GM18511 (cell line): ENCODE results near the gene GUK1.

Experiments used
- ATAC-seq: cut with Tn5 transposase; IDR thresholded peaks from one replicate; pipeline ENCODE4 v1.9.1; 2021; ENCODE audit warnings: mild to moderate bottlenecking, moderate library complexity; ENCODE audit not compliant: unreplicated experiment

Gene GUK1

DNA sequence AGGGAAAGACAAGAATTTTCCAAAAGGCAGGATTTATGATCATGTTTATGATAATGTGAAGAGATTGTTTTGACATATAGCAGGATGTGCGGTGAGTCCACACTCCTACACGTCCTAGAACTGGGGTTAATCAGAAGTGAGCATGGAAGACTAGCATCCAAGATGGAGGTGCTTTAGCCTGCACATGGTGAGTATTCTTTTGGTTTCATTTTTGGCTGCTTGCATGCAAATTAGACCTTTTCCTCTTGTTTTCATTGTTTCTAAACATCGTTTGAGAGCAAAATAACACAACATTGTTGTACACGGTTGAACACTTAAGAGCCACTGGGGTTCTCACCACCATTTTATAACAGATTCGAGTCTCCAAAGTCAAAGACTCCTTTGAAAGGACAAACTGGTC lies 14.9 kb upstream of the GUK1 start:
- no peak for ATAC-seq

DNA sequence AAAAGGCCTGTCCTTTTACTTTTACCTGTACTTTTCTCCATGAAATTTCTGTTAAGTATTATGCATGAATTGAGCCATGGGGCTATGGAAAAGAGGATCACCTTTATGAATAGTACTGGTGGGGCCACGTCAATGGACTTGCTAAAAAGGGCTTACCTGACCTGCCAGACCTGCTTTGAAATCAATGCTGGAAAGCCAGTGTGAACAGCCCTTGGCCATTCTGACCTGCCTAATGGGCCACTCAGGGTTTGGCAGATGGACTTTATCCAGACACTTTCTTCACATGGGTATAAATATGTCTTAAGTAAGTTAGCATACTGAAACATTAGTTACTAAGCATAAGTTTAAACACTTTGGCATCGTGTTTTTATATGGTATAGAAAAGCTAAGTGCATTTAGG lies 8.3 kb upstream of the GUK1 start:
- no peak for ATAC-seq

DNA sequence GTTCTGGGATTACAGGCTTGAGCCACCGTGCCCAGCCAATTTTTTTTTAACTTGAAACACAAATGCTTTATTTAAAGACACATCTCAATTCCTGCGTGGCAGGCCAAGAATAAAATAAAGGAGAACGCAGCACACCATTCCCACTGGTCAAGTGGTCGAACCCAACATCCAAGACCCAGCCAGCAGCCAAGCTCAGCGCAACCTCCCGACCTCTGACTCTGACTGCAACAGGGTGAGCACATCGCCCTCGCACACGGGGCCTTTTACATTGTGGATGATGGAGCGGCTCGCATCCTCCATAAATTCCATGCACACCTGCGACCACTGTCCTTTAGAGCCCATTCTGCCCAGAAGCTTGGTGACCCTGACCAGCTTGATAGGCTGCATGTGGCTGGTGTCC lies 5.5 kb upstream of the GUK1 start:
- no peak for ATAC-seq

DNA sequence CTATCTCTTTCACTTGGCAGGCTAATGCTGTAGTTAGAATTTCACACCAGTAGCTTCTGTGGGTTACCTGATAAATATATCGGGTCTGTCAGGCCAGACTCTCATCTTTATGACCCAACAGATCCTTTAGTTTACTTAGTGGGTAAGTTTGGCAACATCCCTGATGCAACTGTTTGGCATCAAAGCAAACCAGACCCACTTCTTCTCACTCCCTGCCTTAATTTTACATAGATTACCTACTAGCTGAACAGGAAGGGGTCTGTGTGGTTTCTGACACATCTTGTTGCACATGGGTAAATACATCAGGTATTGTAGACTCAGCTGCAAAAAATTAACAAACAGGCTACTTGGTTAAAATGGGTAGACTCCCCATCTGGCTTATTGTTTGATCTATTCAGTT lies 3.2 kb upstream of the GUK1 start:
- ATAC-seq = no peak

DNA sequence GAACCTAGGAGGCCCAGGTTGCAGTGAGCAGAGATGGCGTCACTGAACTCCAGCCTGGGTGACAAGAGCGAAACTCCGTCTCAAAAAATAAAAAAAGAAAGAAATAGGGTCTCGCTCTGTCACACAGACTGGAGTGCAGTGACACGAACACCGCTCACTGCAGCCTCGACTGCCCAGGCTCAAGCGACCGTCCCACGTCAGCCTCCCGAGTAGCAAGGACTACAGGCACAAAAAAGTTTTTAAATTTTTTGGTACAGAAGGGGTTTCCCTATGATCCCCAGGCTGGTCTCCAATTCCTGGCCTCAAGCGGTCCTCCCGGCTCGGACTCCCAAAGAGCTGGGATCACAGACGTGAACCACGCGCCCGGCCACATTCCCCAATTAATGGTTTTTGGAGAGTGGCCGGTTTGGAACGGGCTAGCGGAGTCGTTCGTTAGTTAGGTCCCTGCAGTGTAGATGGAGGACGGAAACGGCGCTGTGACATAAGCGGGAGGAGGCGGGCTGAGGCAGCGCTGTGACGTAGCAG lies 611 bp upstream of the GUK1 start:
- no peak for ATAC-seq

DNA sequence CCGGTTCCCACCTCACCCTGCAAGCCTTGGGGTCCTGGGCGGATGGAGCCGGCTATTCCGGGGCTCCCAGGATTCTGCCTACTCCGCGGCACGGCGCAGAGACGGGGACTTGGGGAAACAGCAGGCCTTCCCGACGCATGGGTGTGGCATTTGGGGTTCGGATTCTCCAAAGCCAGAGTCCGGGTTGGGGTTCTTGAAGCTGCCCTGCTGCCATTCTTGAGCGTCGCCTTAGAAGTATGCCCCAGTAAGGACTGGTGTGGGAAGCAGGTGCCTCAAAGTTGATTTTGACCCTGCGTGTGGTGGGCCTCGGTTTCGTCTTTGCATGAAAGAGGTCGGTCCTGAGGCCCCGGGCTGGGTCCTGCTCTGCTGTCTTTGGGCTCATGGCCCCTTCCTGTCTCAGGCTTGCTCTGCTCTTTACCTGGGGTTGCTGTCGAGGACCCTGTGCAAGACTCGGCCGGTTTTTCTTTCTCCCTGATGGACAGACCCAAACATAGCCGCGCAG lies 696 bp downstream of the GUK1 start:
- no peak for ATAC-seq

DNA sequence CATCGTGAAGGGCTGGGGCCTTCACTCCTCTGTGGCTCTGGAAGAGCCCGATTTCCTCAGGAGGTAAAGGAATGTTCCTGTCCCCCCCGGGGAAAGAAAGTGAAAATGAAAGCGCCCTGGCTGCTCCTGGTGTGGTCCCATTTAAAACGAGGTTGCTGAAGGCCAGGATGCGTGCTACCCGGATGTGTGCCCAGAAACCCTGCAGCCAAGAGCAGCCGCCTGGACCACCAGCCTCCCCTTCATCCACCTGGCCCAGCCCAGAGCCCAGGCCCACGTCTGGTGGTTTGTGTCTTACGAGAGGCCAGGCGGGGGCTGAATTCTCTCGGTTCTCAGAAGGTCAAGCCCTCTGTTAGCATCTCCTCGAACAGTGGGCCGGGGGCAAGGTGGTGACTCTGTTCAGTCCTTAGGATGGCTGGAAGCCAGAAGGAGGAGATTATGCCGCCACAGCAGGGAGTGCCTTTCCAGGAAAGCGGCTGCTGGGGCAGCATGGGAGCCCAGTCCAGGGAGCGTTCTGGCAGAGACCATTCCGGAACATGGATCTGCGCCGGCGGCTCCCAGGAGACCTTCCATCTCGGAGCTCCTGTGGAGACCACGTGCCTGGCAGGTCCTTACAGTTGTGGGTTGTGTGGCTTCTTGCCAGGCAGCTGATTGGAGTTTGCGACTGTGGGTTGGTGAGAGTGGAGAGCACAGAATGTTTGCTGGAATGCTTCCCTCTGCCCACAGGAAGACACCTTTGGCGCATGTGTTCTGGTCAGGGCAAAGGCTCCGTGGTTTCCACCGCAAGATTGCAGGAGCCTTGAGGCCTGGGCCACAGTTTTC lies 1.4 kb downstream of the GUK1 start:
- ATAC-seq = no peak

DNA sequence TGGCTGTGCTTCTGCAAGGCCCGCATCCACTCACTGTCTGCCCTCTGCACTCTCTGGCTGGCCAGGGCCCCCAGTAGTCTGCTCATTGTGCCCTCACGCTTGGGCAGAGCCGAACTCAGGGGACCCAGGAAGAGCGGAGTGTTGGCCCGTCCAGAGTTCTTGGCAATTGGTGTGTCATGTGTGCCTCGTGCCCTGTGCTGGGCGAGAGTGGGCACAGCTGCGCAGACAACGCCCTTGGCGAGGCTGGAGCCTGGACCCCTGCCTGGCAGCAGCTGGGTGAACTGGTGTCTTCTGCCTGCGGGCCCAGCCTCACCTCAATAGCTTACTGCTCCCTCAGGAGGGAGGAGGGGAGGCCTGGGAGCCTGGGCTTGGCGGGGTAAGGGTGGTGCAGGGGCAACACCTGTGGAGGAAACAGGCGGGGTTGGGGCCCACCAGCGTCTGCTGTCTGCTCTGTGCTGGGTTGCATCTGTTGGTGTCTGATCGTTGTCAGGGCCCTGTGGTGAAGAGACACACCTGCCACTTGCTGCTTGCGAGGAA lies 2.1 kb downstream of the GUK1 start:
- no peak for ATAC-seq

DNA sequence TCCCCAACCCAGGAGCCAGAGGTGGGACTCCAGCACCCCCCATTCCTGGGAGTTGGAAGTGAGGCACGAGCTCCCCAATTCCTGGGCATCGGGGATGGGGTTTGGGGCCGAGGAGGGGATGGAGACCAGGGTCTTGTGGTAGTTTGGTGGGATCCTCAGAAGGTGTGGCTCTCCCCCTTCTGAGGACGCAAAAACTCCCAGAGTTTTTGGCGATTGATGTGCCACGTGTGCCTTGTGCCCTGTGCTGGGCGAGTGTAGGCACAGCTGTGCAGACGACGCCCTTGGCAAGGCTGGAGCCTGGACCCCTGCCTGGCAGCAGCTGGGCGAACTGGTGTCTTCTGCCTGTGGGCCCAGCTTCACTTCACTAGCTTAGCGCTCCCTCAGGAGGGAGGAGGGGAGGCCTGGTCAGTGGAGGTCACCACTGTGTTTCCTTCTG lies 2.6 kb downstream of the GUK1 start:
- no peak for ATAC-seq

DNA sequence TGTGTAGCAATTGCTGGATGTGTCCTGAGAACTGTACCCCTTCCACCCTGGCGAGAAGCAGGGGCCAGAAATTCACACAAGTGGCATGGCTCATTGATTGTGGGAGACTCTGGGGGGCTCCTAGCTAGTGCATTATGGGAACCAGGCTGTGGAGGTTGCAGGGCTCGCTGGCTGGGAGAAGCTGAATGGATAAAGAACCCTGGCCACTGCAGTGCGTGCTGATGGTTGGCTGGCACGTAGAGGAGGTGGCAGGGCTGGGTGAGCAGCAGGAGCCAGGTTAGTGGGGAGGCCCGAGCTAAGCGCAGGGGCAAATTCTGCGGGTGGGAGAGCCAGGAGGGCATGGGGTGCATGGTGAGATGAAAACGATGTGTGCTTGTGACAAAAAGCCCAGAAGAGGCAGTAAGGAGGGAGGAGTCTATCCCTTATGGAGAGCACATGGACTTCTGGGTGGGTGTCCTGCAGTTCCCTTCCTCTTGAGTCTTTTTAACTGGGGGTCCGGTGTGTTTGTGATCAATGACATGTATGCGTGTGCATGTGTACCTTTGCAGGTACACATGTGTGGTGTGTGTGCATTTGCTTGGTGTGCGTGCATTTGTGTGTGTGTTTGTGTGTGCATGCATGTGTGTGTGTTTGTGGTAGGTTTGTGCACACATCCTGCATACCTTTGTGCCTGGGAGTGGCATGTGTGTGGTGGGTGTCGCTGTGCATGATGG lies 3.6 kb downstream of the GUK1 start:
- ATAC-seq = no peak

DNA sequence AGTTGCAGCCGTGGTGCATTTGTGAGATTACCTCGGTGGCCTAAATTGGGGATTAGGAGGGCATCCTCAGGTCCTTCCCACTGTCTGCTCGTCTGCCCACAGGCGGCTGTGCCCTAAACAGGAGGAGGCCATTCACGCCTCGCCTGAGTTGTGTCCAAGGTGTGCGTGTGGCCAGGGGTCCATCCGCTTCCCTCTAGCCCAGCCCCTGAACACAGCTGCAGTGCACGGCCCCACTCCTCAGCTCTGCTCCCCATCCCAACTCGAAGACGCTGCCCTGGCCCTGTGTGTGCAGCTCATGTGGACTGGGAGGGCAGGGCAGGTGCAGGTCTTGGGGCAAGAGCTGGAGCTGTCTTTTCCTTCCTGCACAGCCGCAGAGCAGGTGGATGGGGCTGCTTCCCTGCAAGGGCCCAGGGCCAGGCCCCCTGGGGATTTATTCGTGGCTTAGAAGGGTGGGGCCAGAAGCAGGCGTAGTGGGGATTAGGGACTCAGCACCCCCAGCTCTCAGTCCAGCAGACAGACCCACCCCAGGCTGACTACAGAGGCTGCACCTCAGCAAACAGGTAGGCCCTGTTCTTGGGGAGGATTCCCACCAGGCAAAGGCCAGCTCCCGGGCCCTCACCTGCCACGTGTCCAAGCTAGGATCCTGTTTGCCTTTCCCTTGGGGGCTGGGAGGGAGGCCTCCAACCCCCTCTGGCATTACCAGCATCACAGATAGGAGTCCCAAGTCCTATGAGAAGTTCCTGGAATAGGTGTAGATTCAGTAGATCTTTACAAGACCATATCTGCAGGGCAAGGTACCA lies 4.3 kb downstream of the GUK1 start:
- no peak for ATAC-seq

DNA sequence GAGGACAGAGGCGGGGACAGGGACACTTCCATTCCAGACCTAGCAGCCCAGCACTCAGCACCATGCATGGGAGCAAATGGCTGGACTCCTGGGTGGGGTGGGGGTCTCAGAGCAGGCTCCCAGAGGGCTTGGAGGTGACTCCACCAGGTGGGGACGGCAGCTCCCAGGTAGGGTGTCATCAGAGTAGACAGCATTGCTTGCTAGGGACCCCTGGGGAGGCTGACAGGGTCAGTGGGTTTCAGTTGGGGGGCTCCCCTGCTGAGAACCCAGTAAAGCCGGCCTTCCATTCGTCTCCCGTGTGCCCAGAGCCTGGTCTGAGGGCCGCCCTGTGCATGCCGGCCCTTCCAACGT lies 4.9 kb downstream of the GUK1 start:
- no peak for ATAC-seq

DNA sequence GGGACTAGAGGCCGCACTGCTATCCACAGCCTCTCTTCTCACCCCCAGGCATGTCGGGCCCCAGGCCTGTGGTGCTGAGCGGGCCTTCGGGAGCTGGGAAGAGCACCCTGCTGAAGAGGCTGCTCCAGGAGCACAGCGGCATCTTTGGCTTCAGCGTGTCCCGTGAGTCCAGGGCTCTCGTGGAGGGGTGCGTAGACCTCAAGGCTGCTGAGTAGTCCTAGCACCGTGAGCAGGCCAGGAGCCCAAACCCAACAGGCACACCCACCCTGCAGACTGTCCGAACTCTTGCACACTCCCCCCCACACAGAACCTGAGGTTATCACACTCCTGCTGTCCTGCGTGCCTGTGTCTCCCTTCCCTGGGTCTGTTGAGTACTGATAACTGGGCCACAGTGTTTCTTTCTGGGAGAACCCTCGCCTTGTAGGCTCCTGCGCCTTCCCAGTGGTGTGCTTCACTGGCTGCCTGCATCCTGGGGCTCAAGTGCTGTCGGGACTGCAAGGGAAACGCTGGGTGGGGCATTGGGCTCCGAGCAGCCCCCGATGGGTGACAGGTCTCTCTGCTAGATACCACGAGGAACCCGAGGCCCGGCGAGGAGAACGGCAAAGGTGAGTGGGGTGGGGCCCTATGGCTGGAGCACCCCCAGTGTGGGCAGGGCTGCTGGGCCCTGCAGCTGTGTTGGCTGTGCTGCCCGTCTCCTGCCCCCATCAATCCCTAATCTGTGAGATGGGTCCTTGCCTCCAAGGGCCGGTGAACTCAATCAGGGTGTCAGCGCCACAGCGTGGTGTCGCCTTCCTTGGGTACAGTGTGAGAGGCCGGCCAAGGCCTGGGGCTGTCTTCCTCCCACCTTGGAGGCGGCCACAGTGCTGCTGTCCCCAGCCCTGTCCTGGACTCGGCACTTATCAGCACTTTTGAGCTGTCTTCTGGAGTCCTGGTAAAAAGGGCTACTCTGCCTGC lies 5.7 kb downstream of the GUK1 start:
- no peak for ATAC-seq

DNA sequence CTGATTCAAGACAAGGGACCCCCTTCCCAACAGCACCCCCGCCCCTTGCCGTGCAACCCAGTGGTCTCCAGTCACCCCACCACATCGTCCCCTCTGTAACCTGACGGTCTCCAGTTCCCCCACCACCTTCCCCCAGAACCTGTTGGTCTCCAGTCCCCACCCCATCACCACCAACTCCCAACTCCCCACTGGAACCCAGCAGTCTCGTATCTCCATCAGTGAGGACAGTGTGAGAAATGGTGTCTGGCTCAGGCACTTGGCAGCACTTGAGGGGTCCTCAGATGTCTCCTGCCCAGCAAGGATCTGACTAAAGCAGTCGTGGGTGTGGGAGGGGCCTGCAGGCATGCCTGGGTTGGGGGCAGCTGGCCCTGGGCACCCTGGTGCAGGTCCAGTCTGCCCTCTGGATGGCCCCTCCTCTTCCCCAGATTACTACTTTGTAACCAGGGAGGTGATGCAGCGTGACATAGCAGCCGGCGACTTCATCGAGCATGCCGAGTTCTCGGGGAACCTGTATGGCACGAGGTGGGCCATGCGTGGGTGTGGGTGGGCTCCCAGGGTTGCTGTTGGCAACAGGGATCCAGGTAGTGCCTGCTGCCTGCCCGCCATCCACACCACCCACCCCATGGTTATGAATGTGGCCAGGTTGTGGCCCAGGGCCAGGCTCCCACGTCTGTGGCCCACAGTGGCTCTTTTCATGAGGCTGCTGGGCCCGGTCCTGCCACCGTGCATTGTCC lies 6.5 kb downstream of the GUK1 start:
- no peak for ATAC-seq

DNA sequence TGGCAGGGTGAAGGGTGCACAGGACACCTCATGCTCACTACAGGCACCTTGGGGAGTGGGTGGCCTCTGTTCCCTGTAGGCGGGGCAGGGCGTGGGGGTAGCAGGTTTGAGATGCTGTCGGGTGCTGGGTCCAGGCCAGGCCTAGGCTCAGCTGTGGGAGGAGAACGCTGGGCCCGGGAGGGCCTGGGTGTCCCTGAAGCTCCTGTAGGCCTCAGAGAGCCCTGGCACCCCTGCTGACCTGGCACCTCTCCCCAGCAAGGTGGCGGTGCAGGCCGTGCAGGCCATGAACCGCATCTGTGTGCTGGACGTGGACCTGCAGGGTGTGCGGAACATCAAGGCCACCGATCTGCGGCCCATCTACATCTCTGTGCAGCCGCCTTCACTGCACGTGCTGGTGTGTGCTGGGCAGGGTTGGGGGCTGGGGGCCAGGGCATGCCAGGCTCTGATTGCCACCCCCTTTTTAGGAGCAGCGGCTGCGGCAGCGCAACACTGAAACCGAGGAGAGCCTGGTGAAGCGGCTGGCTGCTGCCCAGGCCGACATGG lies 7.1 kb downstream of the GUK1 start:
- ATAC-seq = no peak

DNA sequence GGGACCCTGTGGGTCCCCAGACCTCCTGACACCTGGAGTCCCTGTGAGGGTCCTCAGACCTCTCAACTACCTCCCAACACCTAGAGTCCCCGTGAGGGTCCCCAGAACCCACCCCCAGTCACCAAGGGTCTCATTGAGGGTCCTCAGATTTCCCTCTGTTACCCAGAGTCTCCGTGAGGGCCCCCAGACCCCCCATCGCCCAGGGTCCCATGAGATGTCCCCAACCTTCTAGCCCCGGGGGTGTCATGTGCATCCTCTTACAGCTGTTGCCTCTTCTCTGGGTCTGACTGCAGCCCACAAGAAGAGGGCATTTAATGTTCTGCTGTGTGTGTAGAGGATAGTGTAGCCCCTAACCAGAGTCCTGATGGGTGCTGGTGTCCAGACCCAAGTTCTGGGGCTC lies 7.7 kb downstream of the GUK1 start:
- ATAC-seq = no peak

DNA sequence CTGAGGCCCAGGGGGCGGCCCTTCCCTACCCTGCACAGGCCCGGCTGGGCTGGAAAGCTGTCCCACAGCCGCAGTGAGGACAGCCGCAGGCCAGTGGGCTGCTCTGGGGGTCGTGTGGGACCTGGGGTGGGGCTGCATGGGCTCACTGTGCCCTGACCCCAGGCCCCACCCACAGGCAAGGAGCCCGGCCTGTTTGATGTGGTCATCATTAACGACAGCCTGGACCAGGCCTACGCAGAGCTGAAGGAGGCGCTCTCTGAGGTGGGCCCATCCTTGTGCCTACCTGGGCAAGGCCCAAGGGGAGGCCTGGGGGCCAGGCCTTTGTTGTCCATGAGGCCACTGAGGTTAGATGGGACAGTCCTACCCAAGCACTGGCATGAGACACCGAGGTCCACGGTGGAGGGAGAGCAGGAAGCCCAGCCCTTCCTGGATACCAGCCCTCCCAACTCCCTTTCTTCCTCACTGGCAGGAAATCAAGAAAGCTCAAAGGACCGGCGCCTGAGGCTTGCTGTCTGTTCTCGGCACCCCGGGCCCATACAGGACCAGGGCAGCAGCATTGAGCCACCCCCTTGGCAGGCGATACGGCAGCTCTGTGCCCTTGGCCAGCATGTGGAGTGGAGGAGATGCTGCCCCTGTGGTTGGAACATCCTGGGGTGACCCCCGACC lies 8.2 kb downstream of the GUK1 start:
- no peak for ATAC-seq

DNA sequence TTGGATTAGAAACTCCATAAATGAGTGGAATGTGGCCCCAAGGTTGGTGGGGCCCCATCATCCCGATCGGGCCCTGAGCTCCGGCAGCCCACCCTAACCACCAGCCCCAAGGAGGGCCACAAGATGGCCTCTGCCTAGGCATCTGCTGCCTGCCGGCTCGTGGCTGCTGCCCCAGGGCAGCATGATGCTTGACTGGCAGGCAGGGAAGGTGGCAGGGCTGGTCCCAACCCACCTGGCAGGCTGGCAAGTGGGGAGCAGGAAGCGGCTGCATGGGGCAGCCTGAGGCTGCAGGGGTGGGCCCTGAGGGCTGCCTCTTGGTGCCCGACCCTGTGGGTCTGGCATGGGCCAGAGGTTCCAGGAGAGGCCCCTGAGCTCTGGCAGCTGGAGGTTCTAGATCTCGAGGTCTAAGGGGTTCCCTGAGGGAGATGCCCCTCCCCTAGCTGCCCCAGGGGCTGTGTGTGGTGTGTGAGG lies 8.9 kb downstream of the GUK1 start:
- ATAC-seq = no peak
